ENCODE results near the gene THSD4.

DNA sequence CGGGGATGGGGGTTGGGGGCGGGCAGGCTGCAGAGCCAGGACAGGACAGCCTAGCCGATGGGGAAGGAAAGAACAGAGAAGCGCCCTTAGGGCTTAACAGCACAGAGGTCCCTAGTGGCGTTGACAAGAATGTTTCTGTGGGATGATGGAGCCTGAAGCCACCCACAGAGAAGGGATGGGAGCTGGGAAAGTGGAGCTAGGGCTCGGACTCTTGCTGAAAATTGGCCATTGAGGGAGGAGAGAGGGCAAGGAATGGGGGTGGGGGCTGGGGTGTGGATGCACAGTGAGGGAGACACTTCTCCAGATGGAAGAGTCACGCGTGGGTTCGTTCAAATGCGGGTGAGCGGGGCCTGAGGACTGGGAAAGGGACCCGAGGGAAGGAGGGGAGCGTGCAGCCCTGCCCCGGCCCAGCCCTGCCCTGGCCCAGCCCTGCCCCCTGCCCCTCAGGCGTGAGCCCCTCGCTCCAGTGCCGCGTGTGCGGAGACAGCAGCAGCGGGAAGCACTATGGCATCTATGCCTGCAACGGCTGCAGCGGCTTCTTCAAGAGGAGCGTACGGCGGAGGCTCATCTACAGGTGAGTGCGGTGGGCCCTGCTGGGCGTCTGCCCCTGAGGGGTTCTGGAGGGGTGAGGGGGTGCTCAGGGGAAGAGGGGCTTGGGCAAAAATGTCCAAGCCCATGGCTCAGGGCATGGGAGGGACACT lies 695.9 kb downstream of the THSD4 start:
- TF ChIP-seq, protein P1, sequence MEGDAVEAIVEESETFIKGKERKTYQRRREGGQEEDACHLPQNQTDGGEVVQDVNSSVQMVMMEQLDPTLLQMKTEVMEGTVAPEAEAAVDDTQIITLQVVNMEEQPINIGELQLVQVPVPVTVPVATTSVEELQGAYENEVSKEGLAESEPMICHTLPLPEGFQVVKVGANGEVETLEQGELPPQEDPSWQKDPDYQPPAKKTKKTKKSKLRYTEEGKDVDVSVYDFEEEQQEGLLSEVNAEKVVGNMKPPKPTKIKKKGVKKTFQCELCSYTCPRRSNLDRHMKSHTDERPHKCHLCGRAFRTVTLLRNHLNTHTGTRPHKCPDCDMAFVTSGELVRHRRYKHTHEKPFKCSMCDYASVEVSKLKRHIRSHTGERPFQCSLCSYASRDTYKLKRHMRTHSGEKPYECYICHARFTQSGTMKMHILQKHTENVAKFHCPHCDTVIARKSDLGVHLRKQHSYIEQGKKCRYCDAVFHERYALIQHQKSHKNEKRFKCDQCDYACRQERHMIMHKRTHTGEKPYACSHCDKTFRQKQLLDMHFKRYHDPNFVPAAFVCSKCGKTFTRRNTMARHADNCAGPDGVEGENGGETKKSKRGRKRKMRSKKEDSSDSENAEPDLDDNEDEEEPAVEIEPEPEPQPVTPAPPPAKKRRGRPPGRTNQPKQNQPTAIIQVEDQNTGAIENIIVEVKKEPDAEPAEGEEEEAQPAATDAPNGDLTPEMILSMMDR (conservative IDR thresholded peaks at IDR 0.05; ENCODE audit: low read length) = no peak
- TF ChIP-seq EZH2phosphoT487 (IDR thresholded peaks at IDR 0.05; ENCODE audit: borderline replicate concordance) = no peak

All from Loucy (cell line).